COLO668 (cell line): ENCODE data around the gene NRIP2.
"Not testable (repeated sequence)": the region's sequence is repeated elsewhere in the genome, so short reads cannot be mapped to it uniquely, and the experiment has no call there.

Experiments
- DNase-seq: peaks from one replicate; lab custom pipeline; 2025; ENCODE audit not compliant: unreplicated experiment; lab: John Stamatoyannopoulos, UW

NRIP2 gene

GRCh38 chr12:2834581-2835491 lies at the start of gene NRIP2:
Gene NRIP2 (minus strand): TSS chr12:2835035. CDS start chr12:2834983, 52 bp downstream.
- DNase-seq, result no peak

- no peak for DNase-seq
Observed at GRCh38 chr12:2879853-2880252, 45.0 kb upstream of the NRIP2 start.

GRCh38 chr12:2877953-2878732 lies 43.3 kb upstream of the NRIP2 start:
- DNase-seq, result peak; percentile 35

- DNase-seq, result peak; percentile 80
Observed at GRCh38 chr12:2877047-2877952, 42.5 kb upstream of the NRIP2 start, which contains the start of the genes FOXM1 and RHNO1. Gene FOXM1 (minus strand): TSS chr12:2877174. CDS start chr12:2874478, 2,696 bp downstream. Gene RHNO1 (plus strand): TSS chr12:2877223. CDS start chr12:2885367, 8,144 bp downstream.

- DNase-seq, result peak; percentile 13
Observed at GRCh38 chr12:2876431-2877046, 41.7 kb upstream of the NRIP2 start.

GRCh38 chr12:2868986-2869632 lies 34.3 kb upstream of the NRIP2 start:
- not testable (repeated sequence) for DNase-seq

- DNase-seq, result no peak
Observed at GRCh38 chr12:2864198-2864597, 29.4 kb upstream of the NRIP2 start.

GRCh38 chr12:2863402-2863801 lies 28.6 kb upstream of the NRIP2 start:
- not testable (repeated sequence) for DNase-seq

GRCh38 chr12:2862876-2863275 lies 28.0 kb upstream of the NRIP2 start:
- DNase-seq, result no peak

GRCh38 chr12:2860170-2860569 lies 25.3 kb upstream of the NRIP2 start:
- no peak for DNase-seq

GRCh38 chr12:2858944-2859421 lies 24.1 kb upstream of the NRIP2 start:
- no peak for DNase-seq

- no peak for DNase-seq
Observed at GRCh38 chr12:2858334-2858733, 23.5 kb upstream of the NRIP2 start.

GRCh38 chr12:2857576-2857975 lies 22.7 kb upstream of the NRIP2 start:
- no peak for DNase-seq

GRCh38 chr12:2857021-2857431 lies 22.2 kb upstream of the NRIP2 start, which contains the start of gene TEX52:
Gene TEX52 (minus strand): TSS chr12:2857039. CDS start chr12:2857026, 13 bp downstream.
- DNase-seq, result peak; percentile 36

GRCh38 chr12:2856051-2856450 lies 21.2 kb upstream of the NRIP2 start:
- DNase-seq, result no peak

- no peak for DNase-seq
Observed at GRCh38 chr12:2855546-2855945, 20.7 kb upstream of the NRIP2 start.

GRCh38 chr12:2854669-2855453 lies 20.0 kb upstream of the NRIP2 start:
- DNase-seq, result no peak

GRCh38 chr12:2853626-2854025 lies 18.8 kb upstream of the NRIP2 start:
- DNase-seq, result peak; percentile 39

- no peak for DNase-seq
Observed at GRCh38 chr12:2851931-2852330, 17.1 kb upstream of the NRIP2 start.
